NCI-H526 treated with DMSO at 0.1 percent for 48 hours (cell line): Measurements from ENCODE around the gene RNF4.
"Not testable (repeated sequence)": the region's sequence is repeated elsewhere in the genome, so short reads cannot be mapped to it uniquely, and the experiment has no call there.

Source experiments
- DNase-seq: peaks from one replicate; lab custom pipeline; 2025; lab: John Stamatoyannopoulos, UW

RNF4 gene

GRCh38 chr4:2489081-2489805 lies 20.3 kb downstream of the RNF4 start:
- DNase-seq = no peak

DNA sequence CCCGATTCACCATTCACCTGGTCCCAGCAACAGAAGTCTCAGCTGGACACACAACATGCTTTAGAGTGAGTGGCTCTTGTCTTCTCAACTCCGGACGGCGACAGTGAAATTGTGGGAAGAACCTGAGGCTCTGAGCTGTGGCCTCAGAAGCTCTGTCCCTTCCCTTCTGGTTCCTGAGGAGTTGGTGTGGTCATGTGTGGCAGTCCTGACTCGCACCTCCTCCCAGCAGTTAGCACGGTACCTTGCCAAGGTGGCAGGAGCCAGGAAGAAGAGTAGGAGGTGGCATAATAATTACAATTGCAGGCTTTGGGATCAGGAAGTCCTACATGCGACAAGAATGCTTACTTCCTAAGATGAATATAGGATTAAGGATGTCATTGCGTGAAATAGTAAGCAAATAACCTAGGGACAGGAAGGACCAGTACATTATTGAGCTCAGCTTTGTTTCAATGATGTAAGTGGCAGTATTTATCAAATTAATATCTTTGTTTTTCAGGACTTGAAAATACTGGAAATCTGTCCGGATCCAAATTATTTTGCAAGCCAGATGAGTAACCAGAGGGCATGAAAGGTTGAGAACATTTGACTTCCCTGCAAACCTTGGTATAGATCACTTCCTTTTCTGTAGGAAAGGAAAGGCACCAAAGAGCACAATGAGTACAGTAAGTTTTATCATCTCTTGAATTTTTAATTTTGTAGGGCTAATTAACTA lies 21.1 kb downstream of the RNF4 start:
- no peak for DNase-seq

DNA sequence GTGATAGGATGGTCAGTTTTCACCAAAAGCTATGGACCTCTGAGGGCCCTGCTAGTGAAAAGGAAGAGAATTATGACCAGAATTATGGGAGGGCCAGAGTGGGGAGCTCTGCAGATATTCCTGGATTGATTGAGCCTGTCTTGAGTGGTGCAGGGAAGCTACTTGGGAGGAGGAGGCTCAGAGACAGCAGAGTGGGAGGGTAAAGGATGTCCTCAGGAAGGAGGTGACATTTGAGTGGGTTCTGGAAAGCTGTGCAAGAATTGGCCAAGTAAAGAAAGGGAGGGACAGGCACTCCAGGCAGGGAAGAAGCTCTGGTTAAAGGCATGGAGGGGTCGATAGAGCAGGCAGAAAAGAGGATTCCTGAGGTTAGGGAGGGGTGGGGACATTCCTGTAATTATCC lies 24.1 kb downstream of the RNF4 start:
- no peak for DNase-seq

GRCh38 chr4:2494992-2495391 lies 26.1 kb downstream of the RNF4 start:
- no peak for DNase-seq

DNA sequence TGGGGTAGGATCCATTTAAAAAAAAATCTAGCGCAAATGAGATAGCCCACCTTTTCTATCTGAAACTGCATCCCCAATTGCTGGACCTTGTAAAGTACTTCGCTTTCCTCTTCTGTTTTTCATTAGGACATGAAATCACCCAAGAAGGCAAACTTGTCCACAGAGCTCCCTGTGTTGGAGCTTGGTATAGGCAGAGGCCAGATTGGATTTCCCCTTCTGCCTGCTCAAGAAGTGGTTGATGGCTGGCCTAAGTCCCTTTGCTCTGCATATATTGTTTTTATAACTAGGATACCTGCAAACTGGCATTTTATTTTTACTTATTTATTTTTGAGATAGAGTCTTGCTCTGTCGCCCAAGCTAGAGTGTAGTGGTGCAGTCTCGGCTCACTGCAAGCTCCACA lies 28.4 kb downstream of the RNF4 start:
- no peak for DNase-seq

- no peak for DNase-seq
Observed at GRCh38 chr4:2497931-2498330, 29.0 kb downstream of the RNF4 start.

GRCh38 chr4:2500547-2500946 lies 31.6 kb downstream of the RNF4 start:
- no peak for DNase-seq

DNA sequence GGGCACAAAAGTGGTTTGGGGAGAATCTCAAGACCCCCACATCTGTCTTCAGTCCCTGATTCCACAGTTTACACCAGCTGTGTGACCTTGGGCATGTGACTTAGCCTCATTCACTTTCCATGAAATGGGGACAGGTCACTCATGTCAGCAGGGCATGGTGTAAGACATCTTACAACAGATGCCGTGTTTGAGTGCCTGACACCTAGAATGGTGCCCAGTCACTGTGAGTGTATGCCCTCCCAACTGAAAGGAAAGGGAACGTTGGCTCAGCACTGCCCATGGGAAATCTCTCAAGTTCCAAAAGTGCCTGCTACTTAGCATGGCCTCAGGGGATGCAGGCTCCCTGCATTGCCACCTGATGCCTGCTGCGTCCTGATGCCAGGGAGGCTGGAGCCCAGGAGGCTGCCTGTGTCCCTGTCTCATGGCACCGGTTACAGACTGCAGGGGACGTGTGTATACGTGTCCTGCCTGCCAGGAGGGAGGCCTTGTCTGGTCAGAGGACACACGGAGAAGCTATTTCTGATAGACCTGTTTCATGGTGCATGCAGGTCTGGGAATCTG lies 32.2 kb downstream of the RNF4 start:
- no peak for DNase-seq

DNA sequence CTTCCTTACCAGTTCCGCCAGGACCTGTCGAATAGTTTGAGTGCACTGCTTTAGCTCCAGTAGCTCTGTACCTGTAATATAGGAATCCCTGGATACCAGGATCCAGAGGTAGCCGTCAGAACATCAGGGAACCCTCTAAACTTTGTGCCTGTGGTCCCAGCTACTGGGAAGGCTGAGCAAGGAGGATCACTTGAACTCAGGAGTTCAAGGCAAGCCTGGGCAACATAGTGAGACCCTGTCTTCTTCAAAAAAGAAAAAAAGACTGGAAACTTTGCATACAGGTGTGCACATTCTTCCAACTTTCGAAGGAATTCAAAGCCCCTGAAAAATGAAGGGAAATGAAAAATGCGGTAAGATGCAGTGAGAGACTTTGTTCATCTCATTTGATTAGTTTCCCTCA lies 34.9 kb downstream of the RNF4 start:
- DNase-seq = no peak

DNA sequence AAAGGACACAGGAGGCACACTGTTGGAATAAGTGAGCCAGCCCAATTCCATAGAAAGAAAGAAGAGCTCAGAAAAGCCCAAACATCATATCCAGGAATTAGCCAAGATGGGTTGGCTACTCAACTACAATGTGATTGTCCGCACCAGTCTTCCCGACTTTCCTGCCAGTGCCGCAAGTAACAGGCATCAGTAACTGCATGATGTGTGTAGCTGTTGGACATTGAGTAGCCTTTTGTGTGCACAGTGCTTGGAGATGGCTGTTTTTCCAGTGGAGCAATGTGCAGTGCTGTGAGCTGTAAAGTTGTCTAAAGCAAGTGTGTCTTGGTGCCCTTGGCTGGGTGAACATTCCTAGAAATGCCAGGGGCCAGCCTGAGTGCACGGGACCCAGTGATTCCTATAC lies 38.4 kb downstream of the RNF4 start:
- DNase-seq = no peak

GRCh38 chr4:2507855-2508254 lies 38.9 kb downstream of the RNF4 start:
- no peak for DNase-seq

GRCh38 chr4:2510351-2511259 lies 41.7 kb downstream of the RNF4 start:
- DNase-seq = no peak

- no peak for DNase-seq
Observed at GRCh38 chr4:2511645-2512131, 42.8 kb downstream of the RNF4 start.

DNA sequence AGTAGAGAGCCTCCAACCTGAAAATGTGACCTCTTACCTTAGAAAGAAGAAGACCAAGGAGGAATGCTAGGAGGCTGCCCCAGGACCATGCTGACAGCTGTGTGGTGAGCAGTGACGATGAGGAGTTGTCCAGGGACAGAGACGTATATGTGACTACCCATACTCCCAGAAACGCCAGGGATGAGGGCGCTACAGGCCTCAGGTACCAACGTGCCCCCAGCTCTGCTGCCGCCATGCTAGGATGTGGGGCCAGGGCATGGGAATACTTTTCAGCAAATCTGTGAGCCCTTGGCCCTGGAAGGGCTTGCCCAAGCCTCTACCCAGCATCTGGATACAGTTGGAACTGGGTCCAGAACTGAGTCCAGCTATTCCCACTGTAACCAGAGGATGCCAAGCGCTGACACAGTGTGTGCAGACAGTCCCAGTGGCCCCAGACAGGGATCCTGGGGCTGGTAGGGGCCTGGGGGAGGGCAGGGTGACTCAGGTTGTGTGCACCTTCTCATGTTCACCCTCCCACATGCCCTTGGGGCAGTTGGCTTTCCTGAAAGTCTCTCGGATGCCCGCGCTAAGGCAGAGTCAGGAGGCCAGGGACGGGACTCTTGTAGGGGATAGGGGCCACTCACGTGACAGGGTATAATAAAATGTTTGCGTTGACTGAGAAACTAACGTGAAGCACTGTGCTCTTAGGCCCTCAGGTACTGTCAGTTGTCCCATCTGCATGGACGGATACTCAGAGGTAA lies 43.7 kb downstream of the RNF4 start:
- no peak for DNase-seq

GRCh38 chr4:2514193-2514592 lies 45.3 kb downstream of the RNF4 start:
- DNase-seq = not testable (repeated sequence)

DNA sequence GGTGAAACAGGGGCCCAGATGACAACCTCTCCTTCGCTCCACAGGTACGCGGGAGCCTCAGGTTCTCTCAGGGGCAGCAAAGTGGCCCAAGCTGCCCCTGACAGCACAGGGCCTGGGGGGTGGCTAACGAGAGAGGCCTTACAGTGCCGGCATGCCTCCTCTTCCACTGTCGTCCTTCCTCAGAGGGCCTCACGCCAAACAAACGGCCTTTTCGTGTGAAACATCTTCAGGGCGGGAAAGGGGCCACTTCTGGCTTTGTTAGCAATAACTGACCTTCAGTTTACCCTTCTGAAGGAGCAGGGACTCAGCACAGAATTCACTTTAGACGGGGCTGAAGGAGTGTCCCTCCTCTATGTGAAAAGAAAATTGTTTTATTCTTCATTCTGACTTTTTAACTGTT lies 46.0 kb downstream of the RNF4 start:
- not testable (repeated sequence) for DNase-seq

- no peak for DNase-seq
Observed at GRCh38 chr4:2515830-2516550, 47.1 kb downstream of the RNF4 start.

DNA sequence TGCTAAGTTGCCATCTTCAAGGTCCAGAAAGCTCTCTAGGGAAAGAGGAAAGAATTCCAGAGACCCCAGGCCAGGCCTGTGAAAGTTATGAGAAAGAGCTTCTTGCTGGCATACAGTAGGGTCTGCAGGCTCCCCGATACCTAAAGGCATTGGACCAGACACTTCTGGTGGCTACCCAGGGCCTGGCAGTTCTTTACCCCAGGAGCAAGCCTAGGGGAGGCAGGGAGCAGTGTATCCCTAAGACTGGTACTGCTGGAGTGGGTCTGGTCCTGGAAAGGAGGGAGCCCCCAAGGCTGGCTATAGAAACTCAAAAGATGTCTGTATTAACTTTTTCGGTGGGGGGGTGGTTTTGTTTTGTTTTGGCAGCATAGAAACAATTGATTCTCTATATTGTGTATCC lies 47.7 kb downstream of the RNF4 start:
- no peak for DNase-seq

- DNase-seq = no peak
Observed at GRCh38 chr4:2526559-2526958, 57.7 kb downstream of the RNF4 start.

DNA sequence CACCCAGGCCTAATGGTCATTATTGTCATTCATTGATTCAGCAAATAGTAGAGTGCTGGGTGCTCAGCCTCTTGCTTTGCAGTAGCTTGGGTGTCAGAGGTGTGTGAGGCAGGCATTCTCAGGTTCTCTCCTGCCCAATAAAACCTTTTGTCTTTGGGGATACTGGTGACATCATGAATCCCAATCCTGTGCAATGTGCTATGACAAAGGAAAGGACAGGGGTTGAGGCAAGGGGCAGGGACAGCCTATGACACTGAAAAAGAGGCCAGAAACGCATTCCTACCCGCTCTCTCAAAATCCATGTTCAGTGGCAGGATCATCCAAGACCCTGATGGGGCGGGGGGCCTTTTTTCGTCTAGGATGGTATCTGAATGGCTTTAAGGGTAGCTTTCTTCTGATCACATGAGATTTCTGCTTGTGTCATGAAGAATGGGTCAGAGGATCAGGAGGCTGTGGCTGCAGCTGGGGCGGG lies 66.0 kb downstream of the RNF4 start:
- no peak for DNase-seq
